ENCODE results near the gene C1QTNF7.

Gene C1QTNF7

DNA sequence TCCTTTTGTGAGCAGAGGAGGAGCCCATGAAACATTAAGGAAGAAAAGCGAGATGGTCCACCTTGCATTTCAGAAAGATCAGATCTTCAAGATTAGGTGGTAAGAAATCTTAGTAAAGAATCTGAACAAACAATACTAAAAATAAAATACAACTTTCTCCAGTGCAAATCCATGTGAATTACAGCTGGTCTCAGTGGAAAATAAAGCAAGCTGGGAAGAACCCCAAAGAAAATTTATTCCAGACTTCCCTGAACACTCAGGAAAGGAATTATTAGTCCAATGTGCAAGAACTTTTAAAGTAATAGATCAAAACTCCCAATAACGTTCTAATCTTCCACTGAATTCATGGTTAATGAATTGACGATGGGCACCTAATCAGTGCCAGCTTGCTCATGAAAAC is 37.3 kb upstream of the C1QTNF7 start:
- no peak overlapping the region for H3K4me3 ChIP-seq (ENCODE audit: low read depth, low read length)
- no peak for TF ChIP-seq CTCF (conservative IDR thresholded peaks at IDR 0.05; ENCODE audit: low read depth, low read length)
- DNase-seq (ENCODE audit: low read depth): no peak

GRCh38 chr4:15392053-15392805 is 35.6 kb upstream of the C1QTNF7 start:
- H3K4me3 ChIP-seq (ENCODE audit: low read depth, low read length): no peak overlapping the region
- no peak for DNase-seq (ENCODE audit: low read depth)

DNA sequence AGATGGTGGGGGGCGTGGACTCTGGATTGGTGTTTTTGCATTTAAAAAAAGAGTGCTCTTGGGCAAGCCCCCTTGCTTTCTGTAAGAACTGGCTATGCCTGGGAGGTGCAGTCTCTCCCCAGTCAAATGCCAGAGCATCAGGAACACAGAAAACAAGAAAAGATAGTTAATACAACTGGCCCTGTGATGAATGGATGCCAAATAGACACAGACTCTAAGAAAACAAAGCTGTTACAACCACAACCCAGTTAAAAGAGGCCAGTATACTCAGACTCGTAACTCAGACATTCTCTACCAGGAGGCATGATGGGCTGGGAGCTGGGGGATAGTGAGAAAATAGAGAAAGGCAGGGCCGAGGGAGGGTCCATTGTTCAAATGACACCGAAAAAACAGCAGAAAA is 32.5 kb upstream of the C1QTNF7 start:
- DNase-seq (ENCODE audit: low read depth): peak; percentile 38
- no peak for TF ChIP-seq CTCF (conservative IDR thresholded peaks at IDR 0.05; ENCODE audit: low read depth, low read length)
- H3K4me3 ChIP-seq (ENCODE audit: low read depth, low read length): no peak overlapping the region

More at GRCh38 chr4:15392053-15392805, 35.6 kb upstream of the C1QTNF7 start:
- TF ChIP-seq CTCF (conservative IDR thresholded peaks at IDR 0.05; ENCODE audit: low read depth, low read length): no peak

- no peak overlapping the region for H3K4me3 ChIP-seq (ENCODE audit: low read depth, low read length)
- peak; percentile 77 for DNase-seq (ENCODE audit: low read depth)
- TF ChIP-seq CTCF (conservative IDR thresholded peaks at IDR 0.05; ENCODE audit: low read depth, low read length): peak; percentile 83
Measured at GRCh38 chr4:15396157-15396800, 31.6 kb upstream of the C1QTNF7 start.

DNA sequence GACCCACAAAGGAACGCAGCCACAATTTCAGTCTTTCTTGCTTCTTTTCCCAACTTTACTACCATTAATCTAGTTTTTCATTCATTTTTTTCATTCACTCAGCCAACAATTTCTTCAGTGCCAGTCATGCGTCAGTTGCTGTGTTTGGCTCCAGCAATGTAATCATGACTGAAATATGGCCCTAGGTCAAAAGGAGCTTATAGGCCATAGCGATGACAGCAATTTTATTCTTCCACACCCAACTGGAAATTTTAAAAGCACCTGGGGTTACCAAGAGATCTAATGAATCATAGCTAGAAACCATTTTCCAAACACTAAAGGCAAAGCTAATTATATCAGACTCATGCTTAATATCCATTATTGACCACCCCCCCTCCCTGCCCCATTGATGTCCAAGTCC is 29.8 kb upstream of the C1QTNF7 start:
- no peak for TF ChIP-seq CTCF (conservative IDR thresholded peaks at IDR 0.05; ENCODE audit: low read depth, low read length)
- H3K4me3 ChIP-seq (ENCODE audit: low read depth, low read length): no peak overlapping the region
- DNase-seq (ENCODE audit: low read depth): no peak

- DNase-seq (ENCODE audit: low read depth): no peak
- TF ChIP-seq CTCF (conservative IDR thresholded peaks at IDR 0.05; ENCODE audit: low read depth, low read length): no peak
- no peak overlapping the region for H3K4me3 ChIP-seq (ENCODE audit: low read depth, low read length)
Measured at GRCh38 chr4:15398732-15399131, 29.1 kb upstream of the C1QTNF7 start.

DNA sequence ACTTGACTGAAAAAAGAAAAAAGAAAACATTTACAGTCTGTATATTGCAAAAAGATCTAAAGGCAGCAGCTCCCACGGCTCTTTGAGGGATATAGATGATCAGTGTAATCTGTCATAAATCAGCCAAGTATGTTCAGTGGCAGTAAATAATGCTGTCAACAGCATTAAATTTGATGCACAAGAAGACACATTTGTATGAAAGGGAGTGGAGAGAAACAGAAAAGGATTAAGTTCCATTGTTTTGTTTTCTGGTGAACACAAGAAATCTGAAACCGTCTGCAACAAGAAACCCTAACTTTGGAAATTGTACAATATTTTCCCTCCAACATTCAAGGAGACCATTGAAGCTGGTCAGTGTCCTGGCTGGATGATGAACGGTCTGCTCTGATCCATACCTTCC is 27.6 kb upstream of the C1QTNF7 start:
- H3K4me3 ChIP-seq (ENCODE audit: low read depth, low read length): no peak overlapping the region
- no peak for TF ChIP-seq CTCF (conservative IDR thresholded peaks at IDR 0.05; ENCODE audit: low read depth, low read length)
- peak; percentile 39 for DNase-seq (ENCODE audit: low read depth)

All from choroid plexus epithelial cell (primary cell).